ENCODE data around the gene IL3RA. TPM values are rescaled to one million over a fixed set of nuclear protein-coding genes. Genes with fewer than 3 reads are reported as not detected.
"Not testable (repeated sequence)": the region's sequence is repeated elsewhere in the genome, so short reads cannot be mapped to it uniquely, and the experiment has no call there.

The IL3RA gene
- total RNA-seq, 1 donor from 2014 or later, result 0.97 TPM

- TF ChIP-seq CTCF (IDR thresholded peaks at IDR 0.05; ENCODE audit: unreplicated experiment), result no peak
- no peaks in the 10 kb centered on the region for H3K4me1 Mint-ChIP-seq (ENCODE audit: unreplicated experiment)
- no peak overlapping the region for H3K27ac Mint-ChIP-seq (ENCODE audit: unreplicated experiment)
- peaks cover 33% of the 10 kb centered on the region for H3K27me3 Mint-ChIP-seq (ENCODE audit: unreplicated experiment)
- no peak overlapping the region for H3K4me3 Mint-ChIP-seq (ENCODE audit: unreplicated experiment)
- DNase-seq (ENCODE audit: low spot score), result no peak
- H3K36me3 Mint-ChIP-seq (ENCODE audit: low read depth, unreplicated experiment), result peaks cover 47% of the 10 kb centered on the region
- peaks cover 22% of the 10 kb centered on the region for H3K9me3 Mint-ChIP-seq (ENCODE audit: unreplicated experiment)
Measured at GRCh38 chrX:1422135-1422465, 85.5 kb downstream of the IL3RA start.

GRCh38 chrX:1423215-1423614 lies 86.6 kb downstream of the IL3RA start:
- H3K9me3 Mint-ChIP-seq (ENCODE audit: unreplicated experiment), result peaks cover 22% of the 10 kb centered on the region

GRCh38 chrX:1424147-1424851 lies 87.7 kb downstream of the IL3RA start:
- Mint-ChIP-seq H3K4me3 (ENCODE audit: unreplicated experiment) (peak overlapping the region; percentile 78), H3K9me3 (ENCODE audit: unreplicated experiment) (peaks cover 22% of the 10 kb centered on the region), H3K27ac (ENCODE audit: unreplicated experiment) (no peak overlapping the region), H3K27me3 (ENCODE audit: unreplicated experiment) (peaks cover 29% of the 10 kb centered on the region), H3K36me3 (ENCODE audit: low read depth, unreplicated experiment) (peaks cover 51% of the 10 kb centered on the region), H3K4me1 (ENCODE audit: unreplicated experiment) (no peaks in the 10 kb centered on the region)
- DNase-seq (ENCODE audit: low spot score), result no peak
- TF ChIP-seq CTCF (IDR thresholded peaks at IDR 0.05; ENCODE audit: unreplicated experiment), result no peak

More at GRCh38 chrX:1423215-1423614, 86.6 kb downstream of the IL3RA start:
- H3K4me3 Mint-ChIP-seq (ENCODE audit: unreplicated experiment), result no peak overlapping the region
- no peak for TF ChIP-seq CTCF (IDR thresholded peaks at IDR 0.05; ENCODE audit: unreplicated experiment)
- H3K36me3 Mint-ChIP-seq (ENCODE audit: low read depth, unreplicated experiment), result peaks cover 51% of the 10 kb centered on the region
- H3K27me3 Mint-ChIP-seq (ENCODE audit: unreplicated experiment), result peaks cover 33% of the 10 kb centered on the region
- no peak for DNase-seq (ENCODE audit: low spot score)
- no peaks in the 10 kb centered on the region for H3K4me1 Mint-ChIP-seq (ENCODE audit: unreplicated experiment)
- no peak overlapping the region for H3K27ac Mint-ChIP-seq (ENCODE audit: unreplicated experiment)

- peaks cover 44% of the 10 kb centered on the region for H3K36me3 Mint-ChIP-seq (ENCODE audit: low read depth, unreplicated experiment)
- peaks cover 22% of the 10 kb centered on the region for H3K9me3 Mint-ChIP-seq (ENCODE audit: unreplicated experiment)
- no peaks in the 10 kb centered on the region for H3K4me1 Mint-ChIP-seq (ENCODE audit: unreplicated experiment)
- no peak for TF ChIP-seq CTCF (IDR thresholded peaks at IDR 0.05; ENCODE audit: unreplicated experiment)
- DNase-seq (ENCODE audit: low spot score), result no peak
- no peak overlapping the region for H3K4me3 Mint-ChIP-seq (ENCODE audit: unreplicated experiment)
- H3K27ac Mint-ChIP-seq (ENCODE audit: unreplicated experiment), result no peak overlapping the region
- peaks cover 21% of the 10 kb centered on the region for H3K27me3 Mint-ChIP-seq (ENCODE audit: unreplicated experiment)
Measured at GRCh38 chrX:1425381-1425780, 88.8 kb downstream of the IL3RA start.

GRCh38 chrX:1426321-1426720 lies 89.7 kb downstream of the IL3RA start:
- H3K27ac Mint-ChIP-seq (ENCODE audit: unreplicated experiment); DNase-seq (ENCODE audit: low spot score); H3K4me1 Mint-ChIP-seq (ENCODE audit: unreplicated experiment); H3K4me3 Mint-ChIP-seq (ENCODE audit: unreplicated experiment): not testable (repeated sequence)
- Mint-ChIP-seq H3K27me3 (ENCODE audit: unreplicated experiment) (peaks cover 13% of the 10 kb centered on the region), H3K36me3 (ENCODE audit: low read depth, unreplicated experiment) (peaks cover 39% of the 10 kb centered on the region), H3K9me3 (ENCODE audit: unreplicated experiment) (peaks cover 19% of the 10 kb centered on the region)
